ENCODE results near the gene SEC23B.
"Not testable (repeated sequence)": the region's sequence is repeated elsewhere in the genome, so short reads cannot be mapped to it uniquely, and the experiment has no call there.

Gene SEC23B

GRCh38 chr20:18507218-18508191, at the start of gene SEC23B:
Gene SEC23B, plus strand, starts transcription at chr20:18507940. Its CDS starts 2,896 bp downstream, at chr20:18510836.
- peak; percentile 97 for DNase-seq

GRCh38 chr20:18465536-18466200, 42.1 kb upstream of the SEC23B start:
- DNase-seq: no peak

- DNase-seq: no peak
Measured at GRCh38 chr20:18466574-18466893, 41.2 kb upstream of the SEC23B start.

GRCh38 chr20:18466894-18467730, 40.6 kb upstream of the SEC23B start, which contains the start of the genes DZANK1 and POLR3F:
Gene DZANK1, minus strand, starts transcription at chr20:18467030. Its CDS starts 1,672 bp downstream, at chr20:18465358.
Gene POLR3F, plus strand, starts transcription at chr20:18467390. Its CDS starts 117 bp downstream, at chr20:18467507.
- DNase-seq: peak; percentile 95

- no peak for DNase-seq
Measured at GRCh38 chr20:18477218-18477617, 30.5 kb upstream of the SEC23B start.

DNA sequence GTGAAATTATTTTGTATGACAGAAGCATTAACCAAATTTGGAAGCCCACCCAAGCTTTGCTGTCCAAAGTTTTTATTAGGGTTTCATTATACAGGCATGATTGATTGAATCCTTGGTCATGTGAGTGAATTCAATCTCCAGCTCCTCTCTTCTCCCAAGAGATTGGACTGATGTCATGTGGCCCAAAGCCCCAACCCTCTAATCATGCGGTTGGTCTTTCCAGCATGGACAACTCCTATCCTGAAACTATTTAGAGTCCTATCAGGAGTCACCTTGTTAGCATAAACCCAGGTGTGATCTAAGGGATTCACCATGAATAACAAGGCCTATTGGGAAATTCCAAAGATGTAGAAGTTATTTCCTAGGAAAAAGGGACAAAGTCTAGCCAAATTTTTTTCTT, 29.9 kb upstream of the SEC23B start:
- no peak for DNase-seq

DNA sequence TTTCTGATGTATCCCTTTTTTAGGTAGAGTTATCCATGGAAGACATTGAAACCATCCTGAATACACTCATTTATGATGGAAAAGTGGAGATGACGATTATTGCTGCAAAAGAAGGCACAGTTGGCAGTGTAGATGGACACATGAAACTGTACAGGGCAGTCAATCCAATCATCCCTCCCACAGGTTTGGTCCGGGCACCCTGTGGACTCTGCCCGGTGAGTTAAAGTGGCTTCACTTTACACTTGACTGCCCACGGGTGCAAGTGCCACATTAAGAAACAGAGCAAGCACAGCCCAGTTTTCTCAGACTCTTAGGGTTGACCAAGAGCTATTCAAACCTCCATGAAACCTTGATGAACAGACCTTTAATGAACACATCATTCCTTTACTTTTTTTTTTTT, 26.1 kb upstream of the SEC23B start:
- DNase-seq: no peak

DNA sequence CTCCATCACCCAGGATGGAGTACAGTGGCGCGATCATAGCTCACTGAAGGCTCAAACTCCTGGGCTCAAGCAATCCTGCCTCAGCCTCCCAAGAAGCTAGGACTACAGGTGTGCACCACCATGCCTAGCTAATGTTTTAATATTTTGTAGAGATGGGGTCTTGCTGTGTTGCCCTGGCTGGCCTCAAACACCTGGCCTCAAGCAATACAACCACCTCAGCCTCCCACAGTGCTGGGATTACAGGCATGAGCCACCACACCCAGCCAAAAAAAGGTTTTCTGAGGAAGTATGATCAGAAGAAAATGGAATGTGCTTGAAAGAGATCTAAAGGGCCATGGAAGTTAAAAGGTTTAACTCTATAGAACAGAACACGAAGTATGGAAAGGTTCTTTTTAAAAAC, 19.4 kb upstream of the SEC23B start:
- DNase-seq: no peak

DNA sequence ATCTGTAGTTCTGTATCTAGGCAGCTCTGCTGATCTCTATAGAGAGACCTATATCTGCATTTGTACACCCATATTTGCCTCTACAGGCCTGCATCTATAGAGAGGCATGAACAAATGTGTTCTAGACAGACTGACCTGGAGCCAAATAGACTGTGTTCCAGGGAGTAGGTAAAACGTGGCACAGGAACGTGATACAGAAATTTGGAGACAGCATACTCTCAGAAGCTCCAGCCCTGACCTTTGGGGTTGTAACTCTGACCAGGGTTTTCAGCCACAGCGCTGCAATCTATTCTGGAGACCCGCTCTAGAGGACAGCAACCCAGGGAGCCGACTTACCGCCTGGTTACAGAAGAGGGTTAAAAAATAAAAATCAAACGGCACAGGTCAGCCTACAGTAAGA, 11.7 kb upstream of the SEC23B start:
- DNase-seq: no peak

- DNase-seq: peak; percentile 80
Measured at GRCh38 chr20:18496740-18497592, 10.8 kb upstream of the SEC23B start, which contains the start of gene RBBP9. Gene RBBP9, minus strand, starts transcription at chr20:18497225. Its CDS starts 58 bp downstream, at chr20:18497167.

DNA sequence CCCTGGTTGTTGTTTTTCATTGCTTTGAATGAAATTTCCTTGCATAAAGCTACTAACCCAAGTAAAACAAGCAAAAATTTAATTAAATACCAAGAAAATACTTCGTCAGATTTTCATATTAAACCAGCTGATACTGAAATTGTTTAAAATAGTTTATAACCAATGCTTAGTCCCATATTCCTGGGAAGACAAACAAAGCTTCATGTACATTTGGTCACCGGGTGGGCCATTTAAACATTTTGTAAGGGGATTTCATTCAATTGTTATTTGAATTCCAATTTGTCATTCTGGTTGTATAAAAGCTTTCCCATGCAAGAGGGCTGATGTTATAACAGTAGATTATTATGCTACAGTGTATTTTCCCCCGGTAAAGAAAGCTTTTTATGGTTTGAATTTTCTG, 10.1 kb upstream of the SEC23B start:
- DNase-seq: no peak

- not testable (repeated sequence) for DNase-seq
Measured at GRCh38 chr20:18501672-18502071, 6.1 kb upstream of the SEC23B start.

- no peak for DNase-seq
Measured at GRCh38 chr20:18504479-18505060, 3.2 kb upstream of the SEC23B start.

GRCh38 chr20:18506744-18507143, 996 bp upstream of the SEC23B start:
- DNase-seq: no peak

- DNase-seq: no peak
Measured at GRCh38 chr20:18511571-18511970, 3.8 kb downstream of the SEC23B start.

DNA sequence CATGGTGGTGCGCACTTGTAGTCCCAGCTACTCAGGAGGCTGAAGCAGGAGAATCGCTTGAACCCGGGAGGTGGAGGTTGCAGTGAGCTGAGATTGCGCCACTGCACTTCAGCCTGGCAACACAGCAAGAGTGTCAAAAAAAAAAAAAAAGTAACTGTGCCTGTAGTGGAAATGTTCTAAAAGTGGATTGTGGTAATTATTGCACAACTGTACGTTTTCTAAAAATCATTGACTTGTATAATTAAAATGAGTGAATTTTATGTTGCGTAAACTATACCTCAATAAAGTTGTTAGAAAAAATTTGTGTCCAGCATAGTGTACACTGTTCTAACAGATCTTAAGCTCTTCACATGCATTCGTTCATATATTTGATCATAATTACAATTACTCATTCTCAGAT, 5.5 kb downstream of the SEC23B start:
- DNase-seq: no peak

GRCh38 chr20:18514127-18514526, 6.4 kb downstream of the SEC23B start:
- no peak for DNase-seq

GRCh38 chr20:18515973-18516372, 8.2 kb downstream of the SEC23B start:
- DNase-seq: no peak

GRCh38 chr20:18522066-18522465, 14.3 kb downstream of the SEC23B start:
- peak; percentile 29 for DNase-seq

GRCh38 chr20:18523066-18523465, 15.3 kb downstream of the SEC23B start:
- no peak for DNase-seq

GRCh38 chr20:18524646-18525045, 16.9 kb downstream of the SEC23B start:
- DNase-seq: peak; percentile 77

Measured in HCEC 1CT (cell line).